ENCODE measurements around the gene GNG7.
"Not testable (repeated sequence)": the region's sequence is repeated elsewhere in the genome, so short reads cannot be mapped to it uniquely, and the experiment has no call there.

The GNG7 gene

DNA sequence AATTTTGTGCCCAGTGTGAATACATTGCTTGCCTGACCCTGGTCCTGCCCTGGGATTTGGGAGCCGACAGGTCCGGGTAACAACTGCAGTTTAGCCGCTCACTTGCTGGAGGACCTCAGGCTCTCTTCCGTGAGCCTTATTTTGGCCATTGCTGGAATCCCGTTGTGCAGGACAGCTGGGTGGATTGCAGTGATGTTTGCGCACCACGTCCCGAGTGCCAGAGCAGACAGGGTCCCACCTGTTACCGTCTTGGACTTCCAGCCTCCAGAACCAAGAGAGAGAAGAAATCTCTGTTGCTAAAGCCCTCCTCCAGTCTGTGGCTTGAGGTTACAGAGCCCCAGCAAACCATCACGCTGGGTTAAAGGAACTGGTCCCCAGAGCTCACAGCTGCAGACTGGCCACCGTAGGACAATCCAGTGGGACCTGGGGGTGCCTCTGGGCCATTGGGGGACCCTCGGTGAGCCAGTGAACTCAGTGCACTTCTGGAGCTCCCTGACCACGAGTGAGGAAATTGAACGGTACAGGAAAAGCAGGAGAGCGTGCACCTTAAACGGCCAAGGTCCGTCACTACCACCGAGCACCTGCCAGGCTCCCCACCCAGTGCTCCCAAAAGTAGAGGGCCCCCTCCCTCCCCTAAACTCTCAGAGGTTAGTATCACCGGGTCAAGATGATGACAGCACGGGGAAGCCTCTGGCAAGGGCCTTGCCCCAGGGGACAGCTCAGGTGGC is 92.9 kb downstream of the GNG7 start:
- Histone ChIP-seq H3K4me3 (ENCODE audit: severe bottlenecking) (no peak overlapping the region), H3K27ac (ENCODE audit: poor library complexity, severe bottlenecking) (no peak overlapping the region), H3K9me3 (ENCODE audit: severe bottlenecking) (no peaks in the 10 kb centered on the region), H3K36me3 (ENCODE audit: low read depth) (no peaks in the 10 kb centered on the region), H3K4me1 (ENCODE audit: insufficient read depth, poor library complexity, severe bottlenecking) (no peaks in the 10 kb centered on the region), H3K27me3 (ENCODE audit: insufficient read depth, poor library complexity, severe bottlenecking) (no peaks in the 10 kb centered on the region)
- TF ChIP-seq, protein P1, sequence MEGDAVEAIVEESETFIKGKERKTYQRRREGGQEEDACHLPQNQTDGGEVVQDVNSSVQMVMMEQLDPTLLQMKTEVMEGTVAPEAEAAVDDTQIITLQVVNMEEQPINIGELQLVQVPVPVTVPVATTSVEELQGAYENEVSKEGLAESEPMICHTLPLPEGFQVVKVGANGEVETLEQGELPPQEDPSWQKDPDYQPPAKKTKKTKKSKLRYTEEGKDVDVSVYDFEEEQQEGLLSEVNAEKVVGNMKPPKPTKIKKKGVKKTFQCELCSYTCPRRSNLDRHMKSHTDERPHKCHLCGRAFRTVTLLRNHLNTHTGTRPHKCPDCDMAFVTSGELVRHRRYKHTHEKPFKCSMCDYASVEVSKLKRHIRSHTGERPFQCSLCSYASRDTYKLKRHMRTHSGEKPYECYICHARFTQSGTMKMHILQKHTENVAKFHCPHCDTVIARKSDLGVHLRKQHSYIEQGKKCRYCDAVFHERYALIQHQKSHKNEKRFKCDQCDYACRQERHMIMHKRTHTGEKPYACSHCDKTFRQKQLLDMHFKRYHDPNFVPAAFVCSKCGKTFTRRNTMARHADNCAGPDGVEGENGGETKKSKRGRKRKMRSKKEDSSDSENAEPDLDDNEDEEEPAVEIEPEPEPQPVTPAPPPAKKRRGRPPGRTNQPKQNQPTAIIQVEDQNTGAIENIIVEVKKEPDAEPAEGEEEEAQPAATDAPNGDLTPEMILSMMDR (IDR thresholded peaks at IDR 0.05; ENCODE audit: poor library complexity, severe bottlenecking), result no peak
- DNase-seq (ENCODE audit: low spot score) (no peak), ATAC-seq (ENCODE audit: low read depth) (no peak)

DNA sequence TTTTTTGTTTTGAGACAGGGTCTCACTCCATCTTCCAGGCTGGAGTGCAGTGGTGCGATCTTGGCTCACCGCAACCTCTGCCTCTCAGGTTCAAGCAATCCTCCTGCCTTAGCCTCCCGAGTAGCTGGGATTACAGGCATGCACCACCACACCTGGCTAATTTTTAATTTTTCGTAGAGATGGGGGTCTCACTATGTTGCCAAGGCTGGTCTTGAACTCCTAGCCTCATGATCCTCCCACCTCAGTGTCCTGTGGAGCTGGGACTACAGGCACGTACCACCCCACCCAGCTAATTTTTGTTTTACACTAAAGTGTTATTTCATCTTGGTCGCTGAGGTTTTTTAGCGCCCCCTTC is 93.5 kb downstream of the GNG7 start:
- not testable (repeated sequence) for H3K9me3 ChIP-seq (ENCODE audit: severe bottlenecking); ATAC-seq (ENCODE audit: low read depth); H3K27ac ChIP-seq (ENCODE audit: poor library complexity, severe bottlenecking); DNase-seq (ENCODE audit: low spot score); H3K4me1 ChIP-seq (ENCODE audit: insufficient read depth, poor library complexity, severe bottlenecking); H3K4me3 ChIP-seq (ENCODE audit: severe bottlenecking); H3K27me3 ChIP-seq (ENCODE audit: insufficient read depth, poor library complexity, severe bottlenecking); H3K36me3 ChIP-seq (ENCODE audit: low read depth)

DNA sequence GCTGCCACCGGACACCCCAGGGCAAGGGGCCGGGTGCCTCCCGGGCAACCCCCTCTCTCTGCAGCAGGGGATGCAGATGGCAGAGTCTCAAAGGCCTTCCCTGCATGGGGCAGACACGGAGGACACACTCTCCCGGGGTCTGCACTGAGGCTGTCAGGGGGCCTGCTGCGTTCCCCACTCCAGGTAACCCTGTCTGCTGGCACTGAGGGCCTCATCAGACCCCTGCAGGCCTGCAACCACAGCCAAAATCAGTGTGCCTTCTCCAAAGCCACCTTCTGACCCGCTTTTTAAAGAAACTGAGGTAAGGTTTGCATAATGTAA is 93.9 kb downstream of the GNG7 start:
- Histone ChIP-seq H3K27me3 (ENCODE audit: insufficient read depth, poor library complexity, severe bottlenecking) (no peaks in the 10 kb centered on the region), H3K4me1 (ENCODE audit: insufficient read depth, poor library complexity, severe bottlenecking) (no peaks in the 10 kb centered on the region), H3K27ac (ENCODE audit: poor library complexity, severe bottlenecking) (no peak overlapping the region), H3K36me3 (ENCODE audit: low read depth) (no peaks in the 10 kb centered on the region), H3K9me3 (ENCODE audit: severe bottlenecking) (no peaks in the 10 kb centered on the region), H3K4me3 (ENCODE audit: severe bottlenecking) (no peak overlapping the region)
- TF ChIP-seq, protein P1 (IDR thresholded peaks at IDR 0.05; ENCODE audit: poor library complexity, severe bottlenecking), result no peak
- ATAC-seq (ENCODE audit: low read depth) (no peak), DNase-seq (ENCODE audit: low spot score) (no peak)

DNA sequence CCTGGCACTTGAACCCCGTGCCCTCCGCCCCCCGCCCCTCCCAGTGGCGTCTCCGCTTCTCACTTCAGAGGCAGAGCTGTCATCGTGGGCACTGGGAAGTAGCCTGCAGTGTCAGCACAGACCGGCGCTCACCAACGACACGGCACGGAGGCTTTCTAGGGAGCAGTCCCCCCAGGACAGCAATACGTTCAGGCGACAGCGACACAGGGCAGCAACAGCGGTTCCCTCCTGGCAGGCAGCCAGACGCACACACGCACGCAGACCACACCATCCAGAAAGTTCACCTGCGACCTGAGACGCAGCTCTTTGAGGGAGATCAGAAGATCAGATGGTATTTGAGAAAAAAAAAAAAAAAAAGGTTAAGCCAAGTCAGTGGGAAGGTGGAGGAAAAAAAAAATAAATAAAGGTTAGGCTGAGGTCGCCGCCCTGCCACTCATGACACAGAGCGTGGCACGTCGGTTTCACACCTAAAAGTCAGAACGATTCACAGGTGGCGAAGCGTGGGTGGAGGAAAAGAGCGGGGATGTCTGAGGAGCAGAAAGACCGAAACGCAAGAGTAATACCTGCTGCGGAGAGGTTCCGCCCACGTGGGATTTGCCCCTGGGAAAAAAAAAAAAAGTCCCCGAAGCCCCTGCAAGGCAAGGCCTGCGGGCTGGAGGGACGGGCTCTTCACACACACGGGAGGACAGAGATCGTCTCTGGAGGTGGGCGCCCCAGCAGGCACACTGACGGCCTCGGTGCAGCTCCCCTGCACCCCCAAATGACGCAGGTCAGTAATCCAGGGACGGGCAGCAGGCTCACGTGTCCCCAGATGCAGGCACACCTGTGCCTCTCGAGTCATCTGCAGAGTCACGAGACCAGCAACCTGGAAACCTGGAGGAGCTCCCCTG is 94.5 kb downstream of the GNG7 start:
- no peaks in the 10 kb centered on the region for H3K36me3 ChIP-seq (ENCODE audit: low read depth)
- no peaks in the 10 kb centered on the region for H3K27me3 ChIP-seq (ENCODE audit: insufficient read depth, poor library complexity, severe bottlenecking)
- H3K27ac ChIP-seq (ENCODE audit: poor library complexity, severe bottlenecking), result no peak overlapping the region
- TF ChIP-seq, protein P1 (IDR thresholded peaks at IDR 0.05; ENCODE audit: poor library complexity, severe bottlenecking), result no peak
- H3K4me3 ChIP-seq (ENCODE audit: severe bottlenecking), result no peak overlapping the region
- DNase-seq (ENCODE audit: low spot score) (no peak), ATAC-seq (ENCODE audit: low read depth) (no peak)
- no peaks in the 10 kb centered on the region for H3K4me1 ChIP-seq (ENCODE audit: insufficient read depth, poor library complexity, severe bottlenecking)
- no peaks in the 10 kb centered on the region for H3K9me3 ChIP-seq (ENCODE audit: severe bottlenecking)

DNA sequence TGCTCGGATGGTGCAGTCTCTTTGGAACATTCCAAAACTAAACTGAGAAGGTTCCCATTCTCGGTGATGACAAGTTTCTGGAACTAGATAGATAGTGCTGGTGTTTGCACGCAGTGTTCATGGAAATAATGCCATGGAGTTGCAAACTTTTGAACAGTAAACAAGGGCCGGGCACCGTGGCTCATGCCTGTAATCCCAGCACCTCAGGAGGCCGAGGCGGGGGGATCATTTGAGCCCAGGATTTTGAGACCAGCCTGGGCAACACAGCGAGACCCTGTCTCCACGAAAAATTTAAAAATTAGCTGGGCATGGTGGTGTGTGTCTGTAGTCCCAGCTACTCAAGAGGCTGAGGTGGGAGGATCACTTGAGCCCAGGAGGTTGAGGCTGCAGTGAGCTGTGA is 95.7 kb downstream of the GNG7 start:
- H3K4me3 ChIP-seq (ENCODE audit: severe bottlenecking); H3K4me1 ChIP-seq (ENCODE audit: insufficient read depth, poor library complexity, severe bottlenecking); H3K27me3 ChIP-seq (ENCODE audit: insufficient read depth, poor library complexity, severe bottlenecking); DNase-seq (ENCODE audit: low spot score); H3K9me3 ChIP-seq (ENCODE audit: severe bottlenecking); H3K36me3 ChIP-seq (ENCODE audit: low read depth); H3K27ac ChIP-seq (ENCODE audit: poor library complexity, severe bottlenecking); ATAC-seq (ENCODE audit: low read depth): not testable (repeated sequence)

DNA sequence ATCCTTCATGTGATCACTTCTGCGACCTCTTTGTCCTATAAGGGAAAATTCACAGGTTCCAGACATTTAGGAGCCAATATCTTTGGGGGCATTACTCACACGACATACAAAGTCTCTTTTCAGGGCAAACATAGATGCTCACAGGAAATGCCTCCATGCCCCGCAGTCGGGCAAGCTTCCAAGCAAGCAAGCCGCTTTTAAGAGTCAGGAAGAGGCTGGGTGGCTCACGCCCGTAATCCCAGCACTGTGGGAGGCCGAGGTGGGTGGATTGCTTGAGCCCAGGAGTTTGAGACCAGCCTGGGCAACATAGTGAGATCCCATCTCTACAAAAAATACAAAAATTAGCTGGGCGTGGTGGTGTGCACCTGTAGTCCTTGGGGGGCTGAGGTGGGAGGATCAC is 96.6 kb downstream of the GNG7 start:
- not testable (repeated sequence) for H3K9me3 ChIP-seq (ENCODE audit: severe bottlenecking); H3K27ac ChIP-seq (ENCODE audit: poor library complexity, severe bottlenecking); ATAC-seq (ENCODE audit: low read depth); H3K4me3 ChIP-seq (ENCODE audit: severe bottlenecking); H3K36me3 ChIP-seq (ENCODE audit: low read depth); H3K4me1 ChIP-seq (ENCODE audit: insufficient read depth, poor library complexity, severe bottlenecking); DNase-seq (ENCODE audit: low spot score); H3K27me3 ChIP-seq (ENCODE audit: insufficient read depth, poor library complexity, severe bottlenecking)
